ENCODE data around the gene NOL8. TPM values are rescaled to one million over a fixed set of nuclear protein-coding genes. Genes with fewer than 3 reads are reported as not detected.

NOL8 gene
- total RNA-seq, 1 experiment from 2014 or later: 32.2 TPM

- TF ChIP-seq MXD4 (CRISPR knock-in tag; IDR thresholded peaks at IDR 0.05; ENCODE audit: borderline replicate concordance) (no peak), SP1 (CRISPR knock-in tag; conservative IDR thresholded peaks at IDR 0.05) (no peak), ZNF121 (CRISPR knock-in tag; IDR thresholded peaks at IDR 0.05) (no peak)
Observed at GRCh38 chr9:92333282-92333634, 8.1 kb upstream of the NOL8 start (continued).

- POLR2A ChIA-PET: no interaction called here
- peaks cover 4% of the 10 kb centered on the region for H3K4me1 Mint-ChIP-seq
- DNase-seq (ENCODE audit: low spot score): no peak
- no peak overlapping the region for H3K27ac Mint-ChIP-seq
- H3K9me3 Mint-ChIP-seq: no peaks in the 10 kb centered on the region
- TF ChIP-seq MAX (CRISPR knock-in tag; IDR thresholded peaks at IDR 0.05): no peak
- TF ChIP-seq ESRRA (CRISPR knock-in tag; IDR thresholded peaks at IDR 0.05; ENCODE audit: borderline replicate concordance): no peak
- TF ChIP-seq ZNF512 (CRISPR knock-in tag; IDR thresholded peaks at IDR 0.05; ENCODE audit: borderline replicate concordance): no peak
- TF ChIP-seq CREB1 (CRISPR knock-in tag; IDR thresholded peaks at IDR 0.05): no peak
- no peak for TF ChIP-seq RELA (CRISPR knock-in tag; IDR thresholded peaks at IDR 0.05; ENCODE audit: borderline replicate concordance)
- TF ChIP-seq CTCF (IDR thresholded peaks at IDR 0.05): no peak
- TF ChIP-seq HMGXB4 (CRISPR knock-in tag; IDR thresholded peaks at IDR 0.05): no peak
- no peak for TF ChIP-seq ZNF671 (CRISPR knock-in tag; IDR thresholded peaks at IDR 0.05)
- CTCF ChIA-PET: interaction anchor here (0.9 to 1.3 kb wide), 2 partner anchors 169 to 199 kb away, joined by 3 read pairs; no protein-coding TSS in a partner anchor
- H3K36me3 Mint-ChIP-seq: peaks cover 5% of the 10 kb centered on the region
- H3K4me3 Mint-ChIP-seq: no peak overlapping the region
- no peak for ATAC-seq
- no peaks in the 10 kb centered on the region for H3K27me3 Mint-ChIP-seq (ENCODE audit: low read depth)
Observed at GRCh38 chr9:92332577-92333281, 7.6 kb upstream of the NOL8 start.

- H3K27me3 Mint-ChIP-seq (ENCODE audit: low read depth): no peaks in the 10 kb centered on the region
- H3K4me1 Mint-ChIP-seq: peaks cover 27% of the 10 kb centered on the region
- H3K27ac Mint-ChIP-seq: no peak overlapping the region
- POLR2A ChIA-PET: interaction anchor here (0.5 kb wide), 1 partner anchor 33 kb away, joined by 3 read pairs; no protein-coding TSS in a partner anchor
- DNase-seq (ENCODE audit: low spot score): no peak
- H3K4me3 Mint-ChIP-seq: no peak overlapping the region
- peaks cover 1% of the 10 kb centered on the region for H3K36me3 Mint-ChIP-seq
- no peaks in the 10 kb centered on the region for H3K9me3 Mint-ChIP-seq
- CTCF ChIA-PET: interaction anchor here (0.5 to 1.5 kb wide), 14 partner anchors 41 to 406 kb away, joined by 3 to 7 read pairs (median 4); no protein-coding TSS in a partner anchor
- no peak for TF ChIP-seq NFATC4 (CRISPR knock-in tag; IDR thresholded peaks at IDR 0.05)
- no peak for TF ChIP-seq ZNF671 (CRISPR knock-in tag; IDR thresholded peaks at IDR 0.05)
- TF ChIP-seq ZNF317 (CRISPR knock-in tag; IDR thresholded peaks at IDR 0.05; ENCODE audit: borderline replicate concordance, low read depth): no peak
- TF ChIP-seq PREB (CRISPR knock-in tag; IDR thresholded peaks at IDR 0.05; ENCODE audit: borderline replicate concordance): no peak
- TF ChIP-seq IRF2 (CRISPR knock-in tag; IDR thresholded peaks at IDR 0.05; ENCODE audit: borderline replicate concordance, low read depth): no peak
- TF ChIP-seq PRRX2 (CRISPR knock-in tag; IDR thresholded peaks at IDR 0.05): no peak
- no peak for TF ChIP-seq FOXJ3 (CRISPR knock-in tag; IDR thresholded peaks at IDR 0.05; ENCODE audit: borderline replicate concordance)
- TF ChIP-seq KAT7 (CRISPR knock-in tag; IDR thresholded peaks at IDR 0.05; ENCODE audit: borderline replicate concordance): no peak
- TF ChIP-seq ESRRA (CRISPR knock-in tag; IDR thresholded peaks at IDR 0.05; ENCODE audit: borderline replicate concordance): no peak
- TF ChIP-seq NR3C1 (CRISPR knock-in tag; conservative IDR thresholded peaks at IDR 0.05; ENCODE audit: low read depth): no peak
- no peak for TF ChIP-seq JUN (CRISPR knock-in tag; IDR thresholded peaks at IDR 0.05)
- TF ChIP-seq GRHL2 (CRISPR knock-in tag; IDR thresholded peaks at IDR 0.05; ENCODE audit: insufficient replicate concordance, severe bottlenecking): no peak
- no peak for TF ChIP-seq USF2 (CRISPR knock-in tag; IDR thresholded peaks at IDR 0.05)
- TF ChIP-seq E2F4 (CRISPR knock-in tag; IDR thresholded peaks at IDR 0.05; ENCODE audit: borderline replicate concordance, low read depth): no peak
- no peak for ATAC-seq
Observed at GRCh38 chr9:92328225-92328624, 3.1 kb upstream of the NOL8 start.
